HAP-1 (cell line): ENCODE results near the gene TRIM37.
"Not testable (repeated sequence)": the region's sequence is repeated elsewhere in the genome, so short reads cannot be mapped to it uniquely, and the experiment has no call there.

Experiments used
- DNase-seq, 2 experiments: peaks; one replicate each; pipeline ENCODE4 v3.0.0-alpha.2; 2016 to 2020; ENCODE audit warnings: low spot score in 2 of 2
- H3K27me3 ChIP-seq: fragments of 250-450 bp; sonication (Bioruptor Pico); 2 replicates; pipeline ENCODE4 v1.5.1; 2020; ENCODE audit warnings: low read depth, mild to moderate bottlenecking, moderate library complexity
- H3K36me3 ChIP-seq: fragments of 250-450 bp; sonication (Bioruptor Pico); replicated peaks from 2 replicates; pipeline ENCODE4 v1.5.1; 2020; ENCODE audit warnings: mild to moderate bottlenecking
- H3K4me1 ChIP-seq: fragments of 250-450 bp; sonication (Bioruptor Pico); 2 replicates; pipeline ENCODE4 v1.5.1; 2020; ENCODE audit warnings: mild to moderate bottlenecking
- H3K4me3 ChIP-seq: fragments of 250-450 bp; sonication (Bioruptor Pico); 2 replicates; pipeline ENCODE4 v1.5.1; 2020; ENCODE audit warnings: mild to moderate bottlenecking, moderate library complexity
- H3K9me3 ChIP-seq: fragments of 250-450 bp; sonication (Bioruptor Pico); 2 replicates; pipeline ENCODE4 v1.5.1; 2020; ENCODE audit warnings: mild to moderate bottlenecking, moderate library complexity
- in situ Hi-C: fragments of 300-500 bp; cut with MboI; formaldehyde crosslinking; loops from 3 replicates; pipeline ENCODE4 v1.14.3; 2020; ENCODE audit warnings: low sequenced_read_pairs, inconsistent platforms, mixed read lengths

Gene TRIM37

DNA sequence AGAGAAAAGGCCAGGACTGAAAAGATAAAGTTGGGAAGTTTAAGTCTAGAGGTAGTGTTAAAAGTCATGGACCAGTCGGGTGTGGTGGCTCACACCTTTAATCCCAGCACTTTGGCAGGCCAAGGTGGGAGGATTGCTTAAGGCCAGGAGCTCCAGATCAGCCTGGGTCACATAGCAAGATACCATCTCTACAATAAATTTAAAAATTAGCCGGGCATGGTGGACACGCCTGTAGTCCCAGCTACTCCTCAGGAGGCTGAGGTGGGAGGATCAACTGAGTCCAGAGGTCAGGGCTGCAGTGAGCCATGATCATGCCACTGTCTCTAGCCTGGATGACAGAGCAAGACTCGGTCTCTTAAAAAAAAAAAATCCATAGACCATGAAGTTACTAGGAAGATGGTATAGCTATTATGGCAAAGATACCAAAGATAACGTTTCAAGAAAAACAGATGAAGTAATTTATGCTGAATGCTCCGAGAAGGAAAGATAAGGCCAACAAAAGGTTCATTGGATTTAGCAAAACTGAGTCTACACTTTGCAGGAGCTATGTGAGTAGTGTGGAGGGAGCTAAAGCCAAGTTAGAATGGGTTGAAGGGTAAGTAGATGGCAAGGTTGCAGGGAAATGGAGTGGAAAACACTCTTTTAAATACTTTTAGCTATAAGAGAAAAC lies 11.7 kb downstream of the TRIM37 start:
- in situ Hi-C loops: no loop called here
- H3K4me3 ChIP-seq: no peak overlapping the region
- peaks cover 1% of the 10 kb centered on the region for H3K36me3 ChIP-seq
- no peaks in the 10 kb centered on the region for H3K9me3 ChIP-seq
- DNase-seq: no peak
- H3K27me3 ChIP-seq: no peaks in the 10 kb centered on the region
- H3K4me1 ChIP-seq: peaks cover 24% of the 10 kb centered on the region

DNA sequence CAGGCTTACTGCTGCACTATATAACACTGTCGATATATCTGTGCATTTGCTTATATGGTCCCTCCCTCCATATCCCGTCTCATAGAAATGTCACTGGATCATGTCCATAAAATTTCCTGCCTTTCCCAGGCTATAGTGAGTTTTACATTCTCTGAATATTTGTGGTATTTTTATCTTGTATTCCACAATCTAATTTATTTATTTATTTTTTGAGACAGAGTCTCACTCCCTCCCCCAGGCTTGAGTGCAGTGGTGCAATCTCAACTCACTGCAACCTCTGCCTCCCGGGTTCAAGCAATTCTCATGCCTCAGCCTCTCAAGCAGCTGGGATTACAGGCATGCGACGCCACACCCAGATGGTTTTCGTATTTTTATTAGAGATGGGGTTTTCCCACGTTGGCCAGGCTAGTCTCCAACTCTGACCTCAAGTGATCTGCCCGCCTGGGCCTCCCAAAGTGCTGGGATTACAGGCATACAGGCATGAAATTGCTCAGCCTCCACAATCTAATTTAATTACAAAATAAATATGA lies 12.9 kb downstream of the TRIM37 start:
- Histone ChIP-seq H3K9me3 (no peaks in the 10 kb centered on the region), H3K4me1 (peaks cover 24% of the 10 kb centered on the region), H3K4me3 (no peak overlapping the region), H3K36me3 (peaks cover 5% of the 10 kb centered on the region; the same call in 1 of the 2 replicates), H3K27me3 (no peaks in the 10 kb centered on the region)
- DNase-seq: peak; percentile 48 to 62
- in situ Hi-C loops: no loop called here

DNA sequence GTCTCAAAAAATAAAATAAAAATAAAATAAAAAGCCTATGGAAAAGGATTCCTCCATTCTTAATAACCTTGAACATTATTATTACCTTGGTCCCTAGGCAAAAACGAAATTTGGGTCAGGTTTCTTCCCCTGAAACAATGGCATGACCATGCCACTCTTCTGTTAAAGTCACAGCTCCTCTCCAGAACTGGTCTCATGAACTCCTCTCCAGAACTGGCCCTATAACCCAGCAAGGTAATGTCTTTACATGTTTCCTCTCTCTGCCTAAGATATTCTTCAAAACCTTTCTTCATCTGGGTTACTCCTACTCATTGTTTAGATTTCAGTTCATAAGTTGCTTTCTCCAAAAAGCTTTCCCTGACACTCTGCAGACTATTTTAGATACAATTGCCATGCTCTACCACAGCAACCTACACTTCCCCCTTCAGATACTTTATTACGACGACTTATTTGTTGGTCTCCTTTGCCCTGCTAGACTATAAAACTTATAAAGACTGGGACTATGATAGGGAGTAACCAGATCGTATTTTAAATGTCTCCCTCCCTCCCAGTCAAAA lies 13.5 kb downstream of the TRIM37 start:
- Histone ChIP-seq H3K36me3 (peaks cover 8% of the 10 kb centered on the region; the same call in 1 of the 2 replicates), H3K4me3 (no peak overlapping the region), H3K27me3 (no peaks in the 10 kb centered on the region), H3K4me1 (peaks cover 24% of the 10 kb centered on the region), H3K9me3 (no peaks in the 10 kb centered on the region)
- no peak for DNase-seq
- in situ Hi-C loops: no loop called here

DNA sequence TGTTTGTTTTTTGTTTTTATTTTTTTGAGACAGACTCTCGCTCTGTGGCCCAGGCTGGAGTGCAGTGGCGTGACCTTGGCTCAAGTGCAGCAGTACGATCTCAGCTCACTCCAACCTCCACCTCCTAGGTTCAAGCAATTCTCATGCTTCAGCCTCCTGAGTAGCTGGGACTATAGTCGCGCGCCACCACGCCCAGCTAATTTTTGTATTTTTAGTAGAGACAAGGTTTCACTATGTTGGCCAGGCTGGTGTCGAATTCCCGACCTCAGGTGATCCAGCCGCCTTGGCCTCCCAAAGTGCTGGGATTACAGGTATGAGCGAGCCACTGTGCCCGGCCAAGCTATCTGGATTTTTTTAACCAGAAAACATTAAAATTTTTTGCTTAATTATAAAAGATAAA lies 16.1 kb downstream of the TRIM37 start:
- DNase-seq, H3K4me3 ChIP-seq, H3K9me3 ChIP-seq, H3K27me3 ChIP-seq, in situ Hi-C loops: not testable (repeated sequence)
- peaks cover 16% of the 10 kb centered on the region for H3K36me3 ChIP-seq
- H3K4me1 ChIP-seq: peaks cover 24% of the 10 kb centered on the region

DNA sequence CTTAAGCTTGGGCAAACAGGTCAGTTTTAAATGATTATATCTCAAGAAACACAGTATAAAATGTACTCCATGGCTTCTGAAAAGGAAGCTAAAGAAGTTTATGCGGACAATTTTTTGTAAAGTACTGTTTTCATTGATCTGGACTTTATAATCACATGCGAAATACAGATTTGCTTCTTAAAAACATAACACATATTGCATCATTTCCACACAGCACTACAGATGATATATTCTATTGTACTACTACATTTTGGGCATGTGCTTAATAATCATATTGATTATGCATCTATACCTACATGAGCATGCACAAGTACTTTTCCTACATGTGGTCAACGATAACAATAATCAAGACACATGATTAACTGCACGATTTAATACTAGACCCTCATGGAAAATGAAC lies 22.5 kb downstream of the TRIM37 start:
- DNase-seq: no peak
- in situ Hi-C loops: no loop called here
- peaks cover 10% of the 10 kb centered on the region for H3K4me1 ChIP-seq
- no peaks in the 10 kb centered on the region for H3K9me3 ChIP-seq
- no peak overlapping the region for H3K4me3 ChIP-seq
- peaks cover 34% of the 10 kb centered on the region for H3K36me3 ChIP-seq
- H3K27me3 ChIP-seq: no peaks in the 10 kb centered on the region

DNA sequence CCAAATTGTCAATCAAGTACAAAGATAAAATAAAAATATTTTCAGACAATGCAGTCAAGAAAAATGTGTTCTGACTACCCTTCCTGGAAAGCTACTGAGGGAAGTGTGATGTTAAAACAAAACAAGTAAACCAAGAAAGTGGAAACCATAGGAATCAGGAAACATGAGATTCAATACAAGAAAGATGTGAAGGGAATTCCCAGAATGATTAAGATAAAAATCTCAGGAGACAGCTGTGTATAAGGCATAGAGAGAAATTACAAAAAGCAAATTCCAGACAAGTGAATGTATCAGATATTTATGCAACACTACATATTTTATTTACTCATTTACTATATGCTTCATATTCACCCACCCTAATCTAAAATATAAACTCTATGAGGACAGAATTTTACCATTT lies 32.2 kb downstream of the TRIM37 start:
- Histone ChIP-seq H3K9me3 (no peaks in the 10 kb centered on the region), H3K36me3 (peaks cover 45% of the 10 kb centered on the region), H3K4me3 (no peak overlapping the region), H3K27me3 (no peaks in the 10 kb centered on the region), H3K4me1 (no peaks in the 10 kb centered on the region)
- no peak for DNase-seq
- in situ Hi-C loops: no loop called here

DNA sequence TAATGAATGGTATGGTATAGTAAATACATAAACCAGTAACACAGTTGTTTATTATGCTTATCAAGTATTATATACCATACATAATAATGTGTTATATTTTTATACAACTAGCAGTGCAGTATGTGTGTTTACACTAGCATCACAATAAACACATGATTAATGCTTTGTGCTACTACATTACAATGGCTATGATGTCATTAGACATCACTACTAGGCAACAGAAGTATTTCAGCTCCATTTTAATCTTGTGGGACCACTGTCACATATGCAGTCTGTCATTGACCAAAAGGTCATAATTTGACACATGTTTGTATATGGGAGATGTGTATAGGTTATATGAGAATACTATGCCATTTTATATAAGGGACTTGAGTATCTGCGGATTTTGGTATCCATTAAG lies 32.7 kb downstream of the TRIM37 start:
- in situ Hi-C loops: no loop called here
- Histone ChIP-seq H3K4me1 (no peaks in the 10 kb centered on the region), H3K9me3 (no peaks in the 10 kb centered on the region), H3K27me3 (no peaks in the 10 kb centered on the region), H3K4me3 (no peak overlapping the region), H3K36me3 (peaks cover 40% of the 10 kb centered on the region)
- DNase-seq: no peak

DNA sequence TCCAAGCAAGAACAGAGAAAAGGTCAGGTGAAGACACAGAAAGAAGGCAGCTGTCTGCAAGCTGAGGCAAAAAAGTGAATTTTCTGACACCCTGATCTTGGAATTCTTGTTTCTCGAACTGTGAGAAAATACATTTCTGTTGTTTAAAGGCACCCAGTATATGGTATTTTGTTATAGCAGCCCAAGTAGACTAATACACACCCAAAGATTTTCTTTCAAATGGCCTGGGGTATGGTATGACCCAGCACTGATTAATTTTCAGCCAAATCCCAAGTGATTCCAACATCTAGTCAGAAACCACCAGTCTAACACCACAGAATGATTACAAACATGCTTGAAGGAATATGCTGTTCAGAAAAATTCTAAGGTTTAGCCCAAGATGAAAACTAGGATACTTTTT lies 36.8 kb downstream of the TRIM37 start:
- in situ Hi-C loops: no loop called here
- no peaks in the 10 kb centered on the region for H3K4me1 ChIP-seq
- no peaks in the 10 kb centered on the region for H3K27me3 ChIP-seq
- no peaks in the 10 kb centered on the region for H3K9me3 ChIP-seq
- DNase-seq: no peak
- H3K36me3 ChIP-seq: peaks cover 31% of the 10 kb centered on the region
- H3K4me3 ChIP-seq: no peak overlapping the region

DNA sequence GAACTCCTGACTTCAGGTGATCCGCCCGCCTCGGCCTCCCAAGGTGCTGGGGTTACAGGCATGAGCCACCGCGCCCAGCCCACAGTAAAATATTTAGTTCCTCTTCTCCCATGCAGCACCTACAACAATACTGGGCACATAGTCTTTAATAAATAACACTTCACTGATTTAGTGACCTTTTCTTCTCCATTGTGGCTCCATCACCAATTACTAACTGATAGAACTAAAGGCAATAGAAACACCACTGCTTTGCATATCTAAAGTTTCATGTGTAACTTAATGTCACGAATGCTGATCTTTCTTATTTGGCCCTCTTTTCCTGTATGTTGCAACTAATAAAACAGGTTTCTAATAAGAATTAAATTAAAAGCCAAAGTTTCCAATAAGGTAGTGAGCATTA lies 38.9 kb downstream of the TRIM37 start:
- Histone ChIP-seq H3K27me3 (no peaks in the 10 kb centered on the region), H3K4me1 (no peaks in the 10 kb centered on the region), H3K9me3 (no peaks in the 10 kb centered on the region), H3K36me3 (peaks cover 17% of the 10 kb centered on the region; the same call in 1 of the 2 replicates), H3K4me3 (no peak overlapping the region)
- no peak for DNase-seq
- in situ Hi-C loops: no loop called here

DNA sequence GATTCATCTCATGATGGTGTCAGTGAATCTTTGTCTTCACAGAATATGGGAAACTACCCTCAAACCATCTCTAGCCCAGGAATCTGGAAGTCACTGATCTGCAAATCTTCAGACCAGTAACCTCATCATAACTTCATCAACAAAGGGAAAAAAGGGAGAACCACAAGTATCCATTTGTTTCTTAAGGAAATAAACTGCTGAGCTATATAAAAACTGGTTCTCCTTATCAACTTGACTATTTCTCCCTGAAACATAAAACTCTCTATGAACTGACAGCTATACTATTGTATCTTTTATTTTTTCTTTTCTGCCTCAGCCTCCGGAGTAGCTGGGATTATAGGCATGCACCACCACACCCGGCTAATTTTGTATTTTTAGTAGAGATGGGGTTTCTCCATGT lies 39.3 kb downstream of the TRIM37 start:
- H3K9me3 ChIP-seq: no peaks in the 10 kb centered on the region
- peaks cover 16% of the 10 kb centered on the region; the same call in 1 of the 2 replicates for H3K36me3 ChIP-seq
- H3K4me1 ChIP-seq: no peaks in the 10 kb centered on the region
- no peak overlapping the region for H3K4me3 ChIP-seq
- H3K27me3 ChIP-seq: no peaks in the 10 kb centered on the region
- in situ Hi-C loops: no loop called here
- DNase-seq: no peak

DNA sequence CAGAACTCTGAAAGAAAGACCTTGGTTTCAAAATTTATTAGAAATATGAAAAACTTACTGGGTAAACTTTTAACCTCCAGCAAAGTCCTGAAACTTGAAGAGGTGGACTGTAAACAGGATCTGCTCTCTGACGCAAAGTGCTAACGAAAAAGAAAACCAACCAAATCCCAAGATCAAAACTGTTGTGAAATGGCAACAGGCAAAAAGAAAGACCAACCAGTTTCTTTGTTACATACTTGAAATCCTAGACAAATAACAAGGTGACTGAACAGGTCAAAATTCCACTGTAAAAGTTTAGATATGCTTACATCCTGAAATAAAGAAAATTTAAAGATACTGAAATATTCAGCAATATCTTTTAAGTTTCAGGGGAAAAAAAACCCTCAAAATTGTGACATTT lies 44.2 kb downstream of the TRIM37 start:
- Histone ChIP-seq H3K9me3 (no peaks in the 10 kb centered on the region), H3K4me3 (no peak overlapping the region), H3K4me1 (no peaks in the 10 kb centered on the region), H3K36me3 (peaks cover 7% of the 10 kb centered on the region), H3K27me3 (no peaks in the 10 kb centered on the region)
- in situ Hi-C loops: no loop called here
- DNase-seq: no peak

DNA sequence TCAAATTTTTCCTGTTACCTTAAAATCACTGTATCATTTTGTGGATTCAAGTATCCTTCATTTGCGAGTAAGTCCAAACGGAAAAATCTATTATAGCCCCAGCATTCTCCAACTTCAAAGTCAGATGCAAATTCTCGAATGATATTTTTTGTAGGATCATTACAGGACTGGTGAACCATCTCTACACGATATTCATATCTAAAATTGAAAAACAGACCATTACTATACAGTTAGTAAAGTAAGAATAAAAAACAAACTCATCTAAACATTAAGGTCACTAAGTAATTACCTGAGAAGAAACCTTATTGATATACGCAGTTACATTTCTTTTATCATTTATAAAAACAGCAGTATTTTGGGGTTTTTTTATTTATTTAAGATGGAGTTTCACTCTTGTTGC lies 49.8 kb downstream of the TRIM37 start:
- H3K9me3 ChIP-seq: no peaks in the 10 kb centered on the region
- H3K27me3 ChIP-seq: no peaks in the 10 kb centered on the region
- H3K36me3 ChIP-seq: peaks cover 12% of the 10 kb centered on the region
- in situ Hi-C loops: no loop called here
- no peaks in the 10 kb centered on the region for H3K4me1 ChIP-seq
- no peak for DNase-seq
- no peak overlapping the region for H3K4me3 ChIP-seq

DNA sequence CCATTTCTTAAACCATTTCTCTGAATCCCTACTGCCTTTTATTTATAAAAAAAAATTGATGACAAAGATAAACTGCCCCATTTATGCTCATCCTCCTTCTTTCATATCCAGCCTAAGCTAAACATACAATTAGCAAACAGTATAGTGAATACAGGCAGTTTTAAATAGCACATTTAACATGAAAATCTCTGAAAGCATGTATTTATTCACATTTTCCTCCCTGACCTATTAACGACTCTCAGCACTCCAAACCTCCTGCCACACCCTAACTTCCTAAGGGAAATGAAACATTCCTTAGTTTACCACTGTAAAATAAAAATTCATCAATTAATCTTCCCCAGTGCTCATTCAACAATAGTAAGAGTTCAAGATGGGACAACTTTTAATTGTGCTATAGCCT lies 56.9 kb downstream of the TRIM37 start:
- in situ Hi-C loops: no loop called here
- Histone ChIP-seq H3K4me3 (no peak overlapping the region), H3K27me3 (no peaks in the 10 kb centered on the region), H3K36me3 (peaks cover 15% of the 10 kb centered on the region), H3K4me1 (no peaks in the 10 kb centered on the region), H3K9me3 (no peaks in the 10 kb centered on the region)
- no peak for DNase-seq

DNA sequence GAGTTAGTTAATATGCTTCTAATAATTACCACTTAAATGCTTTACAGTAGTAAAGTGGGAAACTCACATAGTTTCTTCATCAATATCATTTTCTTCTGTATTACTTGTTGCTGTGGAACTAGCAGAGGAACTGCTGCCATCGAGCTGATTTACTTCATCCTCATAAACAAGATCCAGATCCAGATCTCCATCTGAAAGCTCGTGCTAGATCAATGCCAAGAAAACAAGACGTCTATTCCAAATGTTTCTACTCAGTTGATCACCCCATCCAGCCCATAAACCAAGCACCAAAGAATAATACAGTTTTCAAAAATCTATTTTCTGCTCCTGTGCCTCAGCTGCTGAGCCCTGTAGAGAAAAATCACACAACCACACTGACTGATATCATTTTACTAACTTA lies 59.1 kb downstream of the TRIM37 start:
- Histone ChIP-seq H3K36me3 (peaks cover 18% of the 10 kb centered on the region), H3K27me3 (no peaks in the 10 kb centered on the region), H3K9me3 (no peaks in the 10 kb centered on the region), H3K4me3 (no peak overlapping the region), H3K4me1 (no peaks in the 10 kb centered on the region)
- DNase-seq: no peak
- in situ Hi-C loops: no loop called here
